Hepatocyte (in vitro differentiated cells): Measurements from ENCODE around the gene BRD3. TPM values are rescaled to one million over a fixed set of nuclear protein-coding genes. Genes with fewer than 3 reads are reported as not detected.

Source experiments
- DNase-seq: peaks from one replicate; pipeline ENCODE4 v3.0.0-alpha.2; 2016; ENCODE audit warnings: low spot score
- H2AFZ ChIP-seq: fragments of 200-600 bp; sonication (generic); 2 replicates; pipeline ENCODE4 v1.6.0; 2016; ENCODE audit warnings: antibody characterized with exemption, mild to moderate bottlenecking
- H3K27ac ChIP-seq: fragments of 200-600 bp; sonication (generic); 2 replicates; pipeline ENCODE4 v1.5.1; 2016; ENCODE audit warnings: mild to moderate bottlenecking
- H3K27me3 ChIP-seq: fragments of 200-600 bp; sonication (generic); 2 replicates; pipeline ENCODE4 v1.6.1; 2016
- H3K36me3 ChIP-seq: fragments of 200-600 bp; sonication (generic); replicated peaks from 2 replicates; pipeline ENCODE4 v1.5.1; 2016; ENCODE audit warnings: low read depth; ENCODE audit not compliant: insufficient read depth
- H3K4me1 ChIP-seq: fragments of 200-600 bp; sonication (generic); 2 replicates; pipeline ENCODE4 v1.5.1; 2016; ENCODE audit warnings: mild to moderate bottlenecking, moderate library complexity; ENCODE audit not compliant: insufficient read depth
- H3K4me2 ChIP-seq: fragments of 200-600 bp; sonication (generic); 2 replicates; pipeline ENCODE4 v1.6.0; 2016
- H3K4me3 ChIP-seq: fragments of 200-600 bp; sonication (generic); 2 replicates; pipeline ENCODE4 v1.5.1; 2016; ENCODE audit warnings: mild to moderate bottlenecking
- H3K79me2 ChIP-seq: fragments of 200-600 bp; sonication (generic); 2 replicates; pipeline ENCODE4 v1.6.0; 2017; ENCODE audit warnings: mild to moderate bottlenecking
- H3K9me2 ChIP-seq: fragments of 200-600 bp; sonication (generic); replicated peaks from 2 replicates; pipeline ENCODE4 v1.6.0; 2017; ENCODE audit warnings: mild to moderate bottlenecking; ENCODE audit not compliant: insufficient read depth
- H3K9me3 ChIP-seq: fragments of 200-600 bp; sonication (generic); 2 replicates; pipeline ENCODE4 v1.5.1; 2016; ENCODE audit warnings: low read depth, mild to moderate bottlenecking
- H4K20me1 ChIP-seq: fragments of 200-600 bp; sonication (generic); 2 replicates; pipeline ENCODE4 v1.6.0; 2016; ENCODE audit warnings: mild to moderate bottlenecking; ENCODE audit not compliant: insufficient read depth, poor library complexity, severe bottlenecking
- CTCF ChIP-seq: fragments of 200-600 bp; sonication (generic); IDR thresholded peaks from 2 replicates; pipeline ENCODE4 v1.5.1; 2016; ENCODE audit warnings: antibody characterized with exemption, mild to moderate bottlenecking; ENCODE audit not compliant: poor library complexity
- EZH2 ChIP-seq: fragments of 200-600 bp; sonication (generic); IDR thresholded peaks from 2 replicates; pipeline ENCODE4 v1.6.1; 2016; ENCODE audit warnings: antibody characterized with exemption, mild to moderate bottlenecking, borderline replicate concordance
- EZH2phosphoT487 ChIP-seq: fragments of 200-600 bp; sonication (generic); IDR thresholded peaks from one replicate; pipeline ENCODE4 v1.6.1; 2018; ENCODE audit warnings: antibody characterized with exemption, mild to moderate bottlenecking, low read depth, moderate library complexity; ENCODE audit not compliant: unreplicated experiment, severe bottlenecking
- WGBS: methylation state at CpG from one replicate; pipeline ENCODE4 v1.1.6; 2016; ENCODE audit warnings: low lambda C conversion rate; ENCODE audit errors: missing lambda C conversion rate; 5-methylcytosine and 5-hydroxymethylcytosine counted together
- polyA plus RNA-seq: library from polyadenylated mRNA; unstranded; fragments of >200 nt; fragmentation: Nextera tagmentation; extraction: Ambion mirVana; gene quantifications from 2 replicates; pipeline ENCODE4 v1.2.1, GENCODE V29; 2016
- total RNA-seq: library from RNA; depleted of rRNA; stranded (reverse); fragments of >200 nt; gene quantifications from 2 replicates; pipeline ENCODE4 v1.2.3, GENCODE V29; 2014

Gene BRD3
- total and polyA plus RNA-seq, 2 experiments from 2014 or later = 9.0 to 29.6 TPM

GRCh38 chr9:134037641-134038040 is 30.2 kb downstream of the BRD3 start:
- H3K4me3 ChIP-seq = no peak overlapping the region
- H3K79me2 ChIP-seq = no peaks in the 10 kb centered on the region
- H3K4me2 ChIP-seq = no peak overlapping the region
- H2AFZ ChIP-seq = no peak overlapping the region
- no peaks in the 10 kb centered on the region for H3K27me3 ChIP-seq
- H3K4me1 ChIP-seq = no peaks in the 10 kb centered on the region
- TF ChIP-seq CTCF (no peak), EZH2 (no peak), EZH2phosphoT487 (no peak)
- no peaks in the 10 kb centered on the region for H3K36me3 ChIP-seq
- H3K27ac ChIP-seq = no peak overlapping the region
- 98% methylated on average over 2 of the region's 2 CpGs for WGBS
- H3K9me3 ChIP-seq = no peaks in the 10 kb centered on the region
- H3K9me2 ChIP-seq = no peaks in the 10 kb centered on the region
- DNase-seq = no peak
- H4K20me1 ChIP-seq = no peaks in the 10 kb centered on the region

GRCh38 chr9:134036130-134036529 is 31.7 kb downstream of the BRD3 start:
- no peaks in the 10 kb centered on the region for H3K36me3 ChIP-seq
- H3K27ac ChIP-seq = no peak overlapping the region
- DNase-seq = no peak
- no peak overlapping the region for H3K4me2 ChIP-seq
- H3K27me3 ChIP-seq = no peaks in the 10 kb centered on the region
- H3K4me3 ChIP-seq = no peak overlapping the region
- no peak for TF ChIP-seq EZH2phosphoT487
- no peak for TF ChIP-seq CTCF
- TF ChIP-seq EZH2 = no peak
- no peaks in the 10 kb centered on the region for H3K79me2 ChIP-seq
- no peak overlapping the region for H2AFZ ChIP-seq
- H3K9me2 ChIP-seq = no peaks in the 10 kb centered on the region
- 95% methylated on average over 16 of the region's 16 CpGs for WGBS
- no peaks in the 10 kb centered on the region for H3K9me3 ChIP-seq
- no peaks in the 10 kb centered on the region for H4K20me1 ChIP-seq
- H3K4me1 ChIP-seq = no peaks in the 10 kb centered on the region

- no peak for DNase-seq
- Histone ChIP-seq H3K4me2 (no peak overlapping the region), H3K4me1 (no peaks in the 10 kb centered on the region), H4K20me1 (no peaks in the 10 kb centered on the region), H3K36me3 (no peaks in the 10 kb centered on the region), H3K27me3 (no peaks in the 10 kb centered on the region), H2AFZ (no peak overlapping the region), H3K9me2 (no peaks in the 10 kb centered on the region), H3K27ac (no peak overlapping the region), H3K79me2 (no peaks in the 10 kb centered on the region), H3K4me3 (no peak overlapping the region), H3K9me3 (no peaks in the 10 kb centered on the region)
- WGBS = 97% methylated on average over 28 of the region's 28 CpGs
- no peak for TF ChIP-seq EZH2
- TF ChIP-seq CTCF = no peak
- no peak for TF ChIP-seq EZH2phosphoT487
Measured at GRCh38 chr9:134035041-134036039, 32.5 kb downstream of the BRD3 start.
